ENCODE measurements around the gene DMPK.
"Not testable (repeated sequence)": the region's sequence is repeated elsewhere in the genome, so short reads cannot be mapped to it uniquely, and the experiment has no call there.

DMPK gene

DNA sequence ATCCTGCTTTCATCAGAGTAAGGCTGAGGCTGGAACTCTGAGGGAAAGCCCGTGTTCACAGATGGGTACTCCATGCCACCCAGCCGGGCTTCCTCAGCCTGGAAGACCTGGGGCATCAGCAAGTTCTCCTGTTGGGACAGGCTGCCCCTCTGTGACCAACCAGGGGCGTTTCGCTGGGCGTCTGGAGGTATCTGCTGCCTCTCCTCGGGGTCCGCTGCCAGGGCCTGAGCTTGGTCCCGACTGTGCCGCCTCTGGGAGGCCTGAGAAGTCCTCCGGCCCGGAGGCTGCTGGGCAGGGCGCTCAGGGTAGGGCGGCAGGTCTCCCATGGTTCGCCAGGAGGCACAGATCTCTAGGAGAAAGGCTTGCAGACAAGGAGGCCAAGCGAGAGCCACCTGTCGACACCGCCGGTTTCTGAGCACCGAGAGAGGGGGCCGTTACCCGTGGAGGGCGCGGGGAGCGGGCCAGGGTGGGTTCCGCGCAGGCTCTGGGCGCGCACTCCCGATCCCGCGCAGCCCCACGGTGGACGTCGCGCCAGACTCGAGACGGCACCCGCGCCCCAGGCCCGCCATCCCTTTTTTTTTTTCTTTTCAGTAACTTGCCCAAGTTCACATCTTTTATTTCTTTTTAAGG lies 32.7 kb upstream of the DMPK start, which contains the start of gene RSPH6A:
Gene RSPH6A (minus strand): TSS at position 458 of the 630 bp plus-strand sequence. CDS start 132 bp downstream, at position 326.
- no peak for DNase-seq

DNA sequence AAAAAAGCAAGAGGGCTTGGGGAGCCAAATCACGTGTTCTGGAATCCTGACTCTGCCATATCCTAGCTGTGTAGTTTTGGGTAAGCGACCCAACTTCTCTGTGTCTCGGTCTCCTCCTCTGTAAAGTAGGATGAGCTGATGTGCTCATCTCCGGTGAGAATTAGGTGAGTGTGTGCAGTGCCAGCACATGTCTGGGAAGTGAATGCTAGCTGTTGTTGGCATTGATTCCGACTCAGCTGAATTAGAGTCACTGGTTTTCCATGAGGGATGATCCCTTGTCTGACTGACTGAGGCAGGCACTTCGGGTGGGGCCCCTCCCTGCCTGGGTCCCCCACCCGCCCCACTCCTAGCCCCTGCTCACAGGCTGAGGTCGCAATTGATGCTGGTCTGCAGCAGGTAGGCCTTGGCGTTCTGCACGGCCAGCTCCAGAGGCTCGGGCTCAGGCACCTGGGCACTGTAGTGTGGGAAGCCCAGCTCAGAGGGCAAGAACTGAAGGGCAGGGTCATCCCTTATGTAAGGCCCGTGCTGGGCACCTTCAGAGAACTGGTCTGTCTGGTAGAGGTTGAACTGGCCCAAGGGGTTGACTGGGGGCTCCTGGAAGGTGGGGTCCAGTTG lies 32.0 kb upstream of the DMPK start:
- no peak for DNase-seq

DNA sequence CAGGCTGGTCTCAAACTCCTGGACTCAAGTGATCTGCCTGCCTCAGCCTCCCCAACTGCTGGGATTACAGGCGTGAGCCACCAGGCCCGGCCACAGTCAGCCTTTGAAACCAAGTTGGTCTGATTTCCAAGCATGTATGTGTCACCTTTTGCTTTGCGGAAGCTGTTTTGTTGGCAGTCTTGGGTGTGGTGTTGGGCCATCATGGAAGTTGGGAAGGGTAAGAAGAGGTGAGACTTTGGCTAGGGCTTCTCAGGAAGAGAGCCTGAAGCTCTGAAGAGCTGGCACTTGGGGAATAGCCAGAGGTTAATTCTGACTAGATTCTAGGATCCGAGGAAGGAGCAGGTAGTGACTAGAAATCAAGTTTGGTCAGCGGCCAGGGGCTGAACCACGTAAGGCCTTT lies 30.0 kb upstream of the DMPK start:
- DNase-seq: no peak

DNA sequence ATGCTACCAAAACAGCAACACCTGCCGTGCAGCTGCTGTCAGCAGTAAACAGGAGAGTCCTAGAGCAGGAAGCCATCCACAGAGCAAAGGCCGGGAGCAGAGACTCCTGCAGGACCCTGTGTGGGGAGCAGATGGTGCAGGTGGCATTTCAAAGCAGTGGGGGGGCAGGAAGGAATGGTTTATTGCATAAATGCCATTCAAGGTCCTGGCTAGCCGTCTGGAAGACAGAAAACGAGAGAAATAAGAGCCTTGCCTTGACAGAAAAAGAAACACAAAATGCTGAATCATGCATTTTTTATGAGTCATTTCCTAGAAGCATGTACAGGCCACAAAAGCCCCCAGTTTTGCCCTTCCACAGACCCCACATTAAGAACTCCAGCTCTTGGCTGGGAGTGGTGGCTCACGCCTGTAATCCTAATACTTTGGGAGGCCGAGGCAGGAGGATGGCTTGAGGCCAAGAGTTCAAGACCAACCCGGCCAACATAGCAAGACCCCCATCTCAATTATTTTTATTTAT lies 27.4 kb upstream of the DMPK start:
- peak; percentile 75 for DNase-seq

DNA sequence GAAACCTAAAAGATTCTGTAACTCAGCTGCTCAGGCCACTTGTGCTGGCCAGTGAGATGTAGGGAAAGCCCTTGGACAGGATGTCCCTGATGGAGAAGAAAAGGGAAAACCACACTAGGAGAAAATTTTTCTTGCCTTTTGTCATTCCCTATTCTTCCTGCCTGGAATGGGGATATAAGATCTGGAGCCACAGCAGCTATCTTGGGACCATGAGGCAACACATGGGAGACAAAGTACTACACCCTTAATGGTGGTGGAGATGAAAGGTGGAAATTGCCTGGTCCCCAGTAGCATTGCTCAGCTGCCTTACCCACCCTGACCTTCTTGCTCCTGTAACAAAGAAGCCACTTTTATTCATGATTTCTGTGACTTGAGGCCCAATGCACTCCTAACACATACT lies 23.4 kb upstream of the DMPK start:
- DNase-seq: no peak

DNA sequence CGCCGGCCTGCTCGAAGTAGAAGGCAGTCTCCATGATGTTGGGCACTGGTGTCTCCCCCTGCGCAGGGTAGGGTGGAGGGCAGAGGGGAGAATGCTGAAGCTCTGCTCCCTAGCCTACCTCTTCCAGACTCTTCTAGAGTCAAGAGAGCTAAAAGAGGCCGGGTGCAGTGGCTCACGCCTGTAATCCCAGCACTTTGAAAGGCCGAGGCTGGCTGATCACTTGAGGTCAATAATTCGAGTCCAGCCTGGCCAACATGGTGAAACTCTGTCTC lies 22.6 kb upstream of the DMPK start:
- DNase-seq: no peak

DNA sequence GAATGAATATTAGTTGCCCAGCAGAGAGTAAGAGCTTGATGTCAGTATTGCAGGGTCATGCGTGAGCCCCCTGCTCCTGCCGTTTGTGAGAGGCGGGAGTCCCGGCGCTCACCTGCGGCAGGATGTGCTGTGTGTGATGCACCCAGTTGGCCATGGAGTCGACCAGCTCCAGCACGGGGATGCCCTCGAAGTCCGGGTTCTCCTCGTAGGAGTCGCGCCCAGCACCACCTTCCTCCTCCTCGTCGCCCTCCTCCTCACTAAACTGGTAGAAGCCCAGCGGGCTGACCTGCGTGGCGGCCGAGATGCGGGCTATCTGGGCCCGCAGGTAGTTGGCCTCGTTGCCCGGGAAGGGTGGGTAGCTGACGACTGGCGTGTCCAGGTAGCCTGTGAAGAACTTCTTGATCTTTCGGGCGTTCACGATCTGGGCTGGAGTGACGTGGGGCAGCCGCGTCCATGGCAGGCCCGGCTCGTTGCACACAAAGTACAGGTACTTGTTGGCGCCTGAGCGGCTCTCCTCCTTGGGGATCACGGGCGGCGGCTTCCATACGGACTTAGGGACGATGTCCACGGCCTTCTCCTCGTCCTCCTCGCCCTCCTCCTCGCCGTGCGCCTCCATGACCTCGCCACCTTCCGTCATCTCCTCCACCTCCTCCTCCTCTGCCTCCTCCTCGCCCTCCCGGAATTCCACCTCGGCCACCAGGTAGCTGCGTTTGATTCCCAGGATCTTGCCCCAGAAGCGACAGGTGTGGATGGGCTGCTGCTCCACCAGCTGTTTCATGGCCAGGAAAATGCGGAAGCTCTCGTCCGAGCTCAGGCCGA lies 22.1 kb upstream of the DMPK start:
- no peak for DNase-seq

DNA sequence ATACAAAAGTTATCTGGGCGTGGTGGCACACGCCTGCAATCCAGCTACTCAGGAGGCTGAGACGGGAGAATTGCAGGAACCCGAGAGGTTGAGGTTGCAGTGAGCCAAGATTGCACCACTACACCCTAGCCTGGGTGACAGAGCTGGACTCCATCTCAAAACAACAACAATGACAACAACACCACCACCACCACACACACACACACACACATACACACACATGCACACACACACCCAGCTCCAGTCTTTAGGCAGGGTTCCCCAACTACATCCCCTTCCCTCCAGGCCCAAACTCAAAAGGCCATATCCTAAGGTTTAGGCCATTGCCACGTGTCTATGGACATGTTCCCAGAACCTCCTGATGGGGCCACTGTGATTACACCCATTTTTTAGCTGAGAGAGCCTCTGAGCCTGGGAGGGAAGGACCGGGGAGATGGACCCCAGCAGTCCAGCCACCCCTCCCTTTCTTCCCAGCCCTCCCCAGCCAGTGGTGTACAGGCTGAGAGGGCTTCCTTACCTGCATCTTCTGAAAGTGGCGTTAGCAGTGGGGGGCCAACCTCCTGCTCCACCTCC lies 19.4 kb upstream of the DMPK start:
- no peak for DNase-seq

DNA sequence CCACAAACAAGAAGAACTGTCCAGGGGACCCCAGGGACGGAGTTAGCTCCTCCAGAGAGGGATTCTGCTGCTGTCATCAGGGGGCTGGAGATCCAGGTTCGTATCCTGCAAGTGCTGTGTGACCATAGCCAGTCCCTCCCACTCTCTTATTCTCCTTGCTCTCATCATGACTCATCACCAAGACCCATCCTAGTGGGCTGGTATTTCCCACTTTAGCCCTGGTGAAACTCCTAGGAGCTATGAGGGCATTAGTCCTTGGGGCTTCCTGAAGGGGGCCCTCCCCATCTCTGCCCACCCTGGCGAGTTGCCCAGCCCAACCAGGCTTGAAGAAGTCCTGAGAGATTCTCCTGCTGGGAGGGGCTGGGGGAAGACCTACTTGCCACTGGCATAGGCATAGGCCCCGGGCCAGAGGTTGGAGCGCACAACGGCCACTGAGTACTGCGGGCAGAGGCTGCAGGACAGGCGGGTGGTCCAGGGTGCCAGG lies 17.8 kb upstream of the DMPK start:
- no peak for DNase-seq

DNA sequence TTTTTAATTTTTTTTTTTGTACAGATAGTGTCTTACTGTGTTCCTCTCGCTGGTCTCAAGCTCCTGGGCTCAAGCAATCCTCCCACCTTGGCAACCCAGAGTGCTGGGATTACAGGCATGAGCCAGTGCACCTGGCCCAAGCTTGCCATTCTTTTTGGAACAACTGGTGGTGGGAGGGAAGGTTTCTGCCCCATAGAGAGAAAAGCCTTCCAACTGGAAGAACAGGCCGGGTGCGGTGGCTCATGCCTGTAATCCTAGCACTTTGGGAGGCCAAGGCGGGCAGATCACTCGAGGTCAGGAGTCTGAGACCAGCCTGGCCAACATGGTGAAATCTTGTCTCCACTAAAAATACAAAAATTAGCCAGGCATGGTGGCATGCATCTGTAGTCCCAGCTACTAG lies 17.3 kb upstream of the DMPK start:
- not testable (repeated sequence) for DNase-seq

DNA sequence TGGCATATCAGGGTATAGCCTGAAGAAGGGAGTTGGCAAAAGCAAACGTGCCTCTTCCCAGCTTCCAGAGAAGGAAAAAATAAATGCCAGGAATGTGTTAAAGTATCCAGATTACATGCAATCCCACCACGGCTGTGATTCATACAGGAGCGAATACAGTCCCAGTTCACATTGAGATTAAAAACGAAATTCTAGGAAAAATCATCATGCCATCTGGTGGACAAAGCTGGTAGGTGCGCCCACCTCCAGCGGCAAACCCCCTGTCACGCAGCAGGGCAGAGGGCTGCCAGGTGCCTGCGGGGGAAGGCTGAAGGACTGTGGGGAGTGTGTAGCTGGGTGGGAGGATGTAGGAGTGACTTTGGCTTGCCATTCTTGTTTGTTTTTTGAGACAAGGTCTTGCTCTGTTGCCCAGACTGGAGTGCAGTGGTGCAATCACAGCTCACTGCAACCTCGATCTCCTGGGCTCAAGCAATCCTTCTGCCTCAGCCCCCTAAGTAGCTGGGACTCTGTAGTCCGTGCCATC lies 16.8 kb upstream of the DMPK start:
- peak; percentile 70 for DNase-seq

DNA sequence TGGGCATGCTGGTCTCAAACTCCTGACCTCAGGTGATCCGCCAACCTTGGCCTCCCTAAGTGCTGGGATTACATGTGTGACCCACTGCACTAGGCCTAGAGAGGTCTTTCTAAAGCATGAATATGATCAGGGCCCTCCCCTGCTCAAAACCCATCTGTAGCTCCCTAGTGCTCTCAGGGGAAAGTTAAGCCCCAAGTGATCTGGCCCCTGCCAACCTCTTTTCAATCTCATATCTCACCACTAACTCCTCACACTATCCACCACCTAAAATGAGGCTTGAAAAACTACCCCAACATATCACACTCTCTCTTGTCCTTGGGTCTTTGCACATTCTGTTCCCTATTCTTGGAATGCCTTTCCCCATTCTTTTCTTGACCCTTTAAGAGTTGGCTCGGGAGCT lies 12.3 kb upstream of the DMPK start:
- no peak for DNase-seq

DNA sequence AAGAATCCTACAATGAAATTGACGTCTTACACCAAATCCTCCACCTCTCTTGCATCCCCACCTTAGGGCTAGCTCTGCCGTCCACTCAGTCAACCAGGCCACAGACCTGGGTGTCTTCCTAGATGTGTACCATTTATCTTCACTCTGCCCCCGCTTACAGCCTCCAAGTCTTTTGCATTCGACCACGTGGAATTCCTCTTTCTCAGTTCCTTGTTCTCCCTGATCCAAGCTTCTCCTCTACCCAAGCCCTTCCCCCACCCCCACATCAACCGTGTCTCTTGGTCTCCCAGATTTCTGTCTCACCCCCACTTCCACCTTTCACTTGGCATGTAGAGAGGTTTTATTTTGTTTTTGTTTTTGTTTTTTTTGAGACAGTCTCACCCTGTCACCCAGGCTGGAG lies 11.6 kb upstream of the DMPK start:
- DNase-seq: no peak

DNA sequence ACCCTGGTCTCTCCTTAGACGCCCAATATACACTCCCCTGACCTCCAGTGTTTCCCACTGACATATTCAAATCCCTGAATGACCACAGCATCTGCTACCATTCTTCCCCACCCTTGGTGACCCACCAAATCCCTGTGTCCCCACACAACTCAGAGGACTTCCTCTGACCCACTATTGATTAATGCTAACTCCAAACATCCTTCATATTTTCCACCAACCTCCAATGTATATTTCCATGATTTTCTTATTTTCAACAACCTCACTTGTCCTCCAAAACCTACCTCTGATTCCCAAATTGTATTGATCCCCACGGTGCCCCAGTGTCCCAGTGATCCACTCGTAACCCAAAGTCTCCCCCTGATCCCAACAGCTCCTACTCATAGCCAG lies 10.9 kb upstream of the DMPK start:
- no peak for DNase-seq

DNA sequence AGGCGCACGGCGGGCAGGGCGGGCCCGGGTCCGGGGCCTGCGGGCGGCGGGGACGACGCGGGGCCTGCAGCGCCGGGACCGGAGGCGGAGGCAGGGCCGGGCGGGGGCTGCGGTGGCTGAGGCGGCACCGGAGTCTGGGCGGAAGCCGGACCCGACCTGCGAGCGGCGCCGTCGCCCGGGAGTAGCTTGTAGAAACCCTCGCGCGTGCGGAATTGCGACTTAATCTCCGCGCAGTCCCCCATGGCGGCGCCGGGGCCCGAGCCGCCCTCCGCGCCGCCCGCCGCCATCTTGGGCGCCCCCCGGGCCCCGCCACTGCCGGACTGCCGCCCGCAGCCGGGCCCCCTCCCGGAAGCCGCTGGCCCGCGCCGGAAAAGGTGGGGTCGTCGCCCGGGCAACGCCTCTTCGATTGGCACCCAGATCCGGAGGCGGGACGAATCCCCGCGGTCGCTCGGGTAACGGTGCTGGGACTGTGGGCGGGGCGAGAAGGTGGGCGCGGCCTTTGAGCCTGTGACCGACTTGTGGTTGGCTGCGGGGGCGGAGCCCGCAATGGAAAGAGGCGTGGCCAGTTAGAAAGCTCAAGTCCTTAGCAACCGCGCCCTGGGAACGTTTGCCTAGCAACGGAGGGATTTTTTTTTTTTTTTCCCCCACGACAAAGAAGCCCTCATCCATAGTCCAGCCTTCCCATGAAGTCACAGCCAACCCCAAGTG lies 10.3 kb upstream of the DMPK start, which contains the start of gene DMWD:
Gene DMWD (minus strand): TSS at position 376 of the 708 bp plus-strand sequence. CDS start 89 bp downstream, at position 287.
- DNase-seq: peak; percentile 100

DNA sequence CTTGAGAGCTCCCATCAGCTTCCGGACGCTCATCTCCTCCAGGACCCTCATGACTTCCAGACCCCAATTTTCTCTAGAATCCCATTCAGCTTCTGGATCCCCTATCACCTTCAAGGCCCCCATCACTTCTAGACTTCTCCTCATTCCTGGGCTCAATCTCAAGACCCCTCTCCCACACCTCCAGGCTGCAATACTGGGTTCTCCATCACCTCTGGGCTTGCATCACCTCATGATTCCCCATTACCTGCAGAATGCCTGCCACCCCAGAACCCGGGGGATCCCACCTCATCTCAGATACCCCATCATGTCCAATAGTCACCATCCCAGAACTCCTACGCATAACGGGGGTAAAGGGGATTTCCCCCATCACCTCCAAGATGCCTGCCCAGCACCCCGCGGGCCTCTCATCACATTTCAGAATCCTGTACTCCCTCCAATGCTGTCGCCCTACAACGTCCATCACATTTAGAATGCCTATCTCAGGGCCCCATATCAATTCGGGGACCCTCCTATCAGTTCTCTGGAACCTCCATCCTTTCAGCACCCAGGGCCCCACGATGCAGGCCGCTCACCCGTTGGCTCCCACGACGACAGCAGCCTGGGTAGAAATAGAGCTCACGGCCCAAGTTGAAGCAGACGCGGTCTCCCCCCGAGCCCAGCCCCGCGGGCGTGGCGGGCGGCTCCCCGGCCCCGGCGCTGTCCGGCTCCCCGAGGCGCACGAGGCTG lies 9.6 kb upstream of the DMPK start:
- no peak for DNase-seq

DNA sequence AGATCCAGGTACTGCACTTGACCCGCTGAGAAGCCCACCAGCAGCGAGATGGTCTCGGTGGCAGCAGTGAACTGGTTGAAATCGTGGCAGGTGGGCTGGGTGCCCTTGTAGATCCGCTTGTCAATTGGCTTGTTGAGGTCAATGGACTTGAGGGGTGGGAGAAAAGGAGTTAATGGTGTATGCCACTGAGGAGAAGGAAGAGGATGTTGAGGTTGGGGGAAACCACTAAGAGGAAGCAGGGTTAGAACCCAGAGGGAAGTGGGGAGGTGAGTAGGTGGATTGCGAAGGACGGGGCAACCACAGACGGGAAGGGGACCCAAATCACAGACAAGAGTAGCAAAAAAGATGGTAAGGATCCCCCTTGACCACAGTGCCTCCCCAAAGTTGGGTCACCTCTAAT lies 8.7 kb upstream of the DMPK start:
- peak; percentile 72 for DNase-seq

DNA sequence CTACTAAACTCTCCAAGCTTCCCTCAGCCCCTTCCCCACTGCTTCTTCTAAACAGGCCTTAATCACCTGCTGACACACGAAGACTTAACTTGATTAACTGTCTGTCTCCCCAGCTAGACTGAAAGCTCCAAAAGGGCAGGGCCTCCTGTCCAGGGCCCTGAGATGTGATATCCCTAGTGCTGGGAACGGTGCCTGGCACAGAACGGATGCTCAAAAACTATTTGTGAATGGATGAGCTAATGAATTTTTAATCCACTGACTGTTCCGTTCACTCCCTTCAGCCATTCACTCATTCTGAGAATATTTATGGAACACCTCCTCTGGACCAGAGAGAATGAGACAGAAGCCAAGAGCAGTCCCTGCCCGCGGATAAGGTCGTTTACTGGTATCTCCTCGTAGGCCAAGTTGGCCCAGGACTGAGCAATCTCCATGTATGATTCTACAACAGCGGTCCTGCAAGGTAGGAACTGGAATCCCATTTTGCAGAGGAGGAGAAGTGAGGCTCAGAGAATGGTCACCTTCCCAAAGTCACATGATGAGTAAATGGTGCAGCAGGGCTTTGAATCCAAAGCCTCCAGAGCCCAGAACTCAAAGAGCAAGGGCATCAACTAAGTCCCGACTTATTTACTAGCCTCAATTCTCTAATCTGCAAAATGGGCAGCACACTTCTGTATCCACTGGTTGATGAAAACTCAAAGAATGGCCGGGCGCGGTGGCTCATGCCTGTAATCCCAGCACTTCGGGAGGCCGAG lies 6.9 kb upstream of the DMPK start:
- DNase-seq: no peak

DNA sequence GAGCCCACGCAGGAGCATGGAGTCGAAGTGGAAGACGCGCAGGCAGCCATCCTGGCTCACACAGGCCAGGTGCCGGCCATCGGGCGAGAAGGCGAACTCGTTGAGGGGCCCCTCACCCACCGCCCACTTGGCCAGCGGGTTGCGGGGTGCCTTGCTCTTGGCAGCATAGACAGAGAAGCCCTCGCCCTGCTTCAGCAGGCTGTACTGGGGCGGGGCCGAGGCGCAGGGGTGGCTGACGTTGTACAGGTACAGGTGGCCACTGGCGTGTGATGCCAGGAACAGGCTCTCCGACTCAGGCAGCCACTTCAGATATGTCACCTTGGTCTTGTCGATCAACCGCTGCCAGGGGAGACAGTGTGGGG lies 4.2 kb upstream of the DMPK start:
- no peak for DNase-seq

DNA sequence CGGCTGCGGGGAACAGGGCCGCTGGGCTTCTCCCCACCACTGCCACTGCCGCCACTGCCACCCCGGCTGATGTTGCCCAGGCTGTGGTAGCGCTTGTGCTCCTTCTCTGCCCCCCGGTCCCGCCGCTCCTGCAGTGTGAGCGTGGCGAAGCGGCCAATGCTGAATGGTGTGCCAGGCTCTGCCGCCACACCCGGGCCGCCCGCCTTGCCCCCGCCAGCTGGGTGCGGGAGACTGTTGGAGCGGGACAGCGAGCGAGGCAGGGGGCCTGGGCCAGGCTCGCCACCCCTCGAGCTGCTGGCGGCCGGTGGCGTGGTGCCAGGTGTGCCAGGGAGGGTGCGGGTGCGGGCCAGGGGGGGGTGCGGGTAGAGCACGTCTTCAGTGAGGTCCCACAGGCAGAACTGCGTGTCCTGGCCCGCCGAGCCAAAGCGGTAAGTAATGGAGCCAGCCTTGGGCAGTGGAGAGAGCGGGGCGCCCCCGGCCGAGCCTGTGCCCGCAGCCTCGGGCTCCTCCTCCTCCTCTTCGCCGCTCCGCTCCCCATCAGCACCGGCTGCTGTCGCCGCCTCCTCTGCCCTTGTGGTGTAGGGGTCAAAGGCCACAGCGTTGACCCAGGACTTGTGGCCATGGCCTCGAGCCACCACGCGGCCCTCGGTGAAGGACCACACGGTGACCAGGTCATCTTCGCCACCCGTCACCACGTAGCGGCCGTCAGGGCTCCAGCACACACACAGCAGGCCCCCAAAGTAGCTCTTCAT lies 3.7 kb upstream of the DMPK start:
- DNase-seq: no peak
